GM19351 (cell line): ENCODE results near the gene MIPEP.
"Not testable (repeated sequence)": the region's sequence is repeated elsewhere in the genome, so short reads cannot be mapped to it uniquely, and the experiment has no call there.

Experiments
- ATAC-seq: cut with Tn5 transposase; IDR thresholded peaks from one replicate; pipeline ENCODE4 v1.9.1; 2021; ENCODE audit warnings: mild to moderate bottlenecking, moderate library complexity; ENCODE audit not compliant: unreplicated experiment

Gene MIPEP

GRCh38 chr13:23778002-23778652 is 111.1 kb downstream of the MIPEP start:
- no peak for ATAC-seq

GRCh38 chr13:23777575-23777870 is 111.7 kb downstream of the MIPEP start:
- ATAC-seq, result peak; percentile 18

GRCh38 chr13:23776698-23777574 is 112.3 kb downstream of the MIPEP start:
- ATAC-seq, result peak; percentile 94

- no peak for ATAC-seq
Measured at GRCh38 chr13:23772717-23773116, 116.5 kb downstream of the MIPEP start.

GRCh38 chr13:23771956-23772355 is 117.2 kb downstream of the MIPEP start:
- no peak for ATAC-seq

- ATAC-seq, result peak; percentile 96
Measured at GRCh38 chr13:23771552-23771951, 117.6 kb downstream of the MIPEP start.

GRCh38 chr13:23770973-23771372 is 118.2 kb downstream of the MIPEP start:
- no peak for ATAC-seq

GRCh38 chr13:23770428-23770827 is 118.8 kb downstream of the MIPEP start:
- no peak for ATAC-seq

- ATAC-seq, result no peak
Measured at GRCh38 chr13:23769401-23769800, 119.8 kb downstream of the MIPEP start.

GRCh38 chr13:23767838-23768237 is 121.4 kb downstream of the MIPEP start:
- ATAC-seq, result no peak

- ATAC-seq, result no peak
Measured at GRCh38 chr13:23766939-23767338, 122.3 kb downstream of the MIPEP start.

GRCh38 chr13:23766283-23766682 is 122.9 kb downstream of the MIPEP start:
- no peak for ATAC-seq

- ATAC-seq, result no peak
Measured at GRCh38 chr13:23765531-23765930, 123.7 kb downstream of the MIPEP start.

- ATAC-seq, result no peak
Measured at GRCh38 chr13:23763318-23763717, 125.9 kb downstream of the MIPEP start.

- not testable (repeated sequence) for ATAC-seq
Measured at GRCh38 chr13:23761760-23762159, 127.4 kb downstream of the MIPEP start.

GRCh38 chr13:23760000-23760399 is 129.2 kb downstream of the MIPEP start:
- ATAC-seq, result no peak

- no peak for ATAC-seq
Measured at GRCh38 chr13:23758798-23759527, 130.2 kb downstream of the MIPEP start.

- no peak for ATAC-seq
Measured at GRCh38 chr13:23754997-23755396, 134.2 kb downstream of the MIPEP start.

GRCh38 chr13:23754506-23754905 is 134.7 kb downstream of the MIPEP start:
- ATAC-seq, result no peak

- ATAC-seq, result no peak
Measured at GRCh38 chr13:23753458-23753857, 135.7 kb downstream of the MIPEP start.

- ATAC-seq, result peak; percentile 68
Measured at GRCh38 chr13:23752111-23753001, 136.8 kb downstream of the MIPEP start.
